K562 (cell line): ENCODE measurements around the gene FBN1. TPM values are rescaled to one million over a fixed set of nuclear protein-coding genes. Genes with fewer than 3 reads are reported as not detected.

Source experiments
- ATAC-seq: fragments of 200-7000 bp; cut with Tn5 transposase; 3 replicates; pipeline ENCODE4 v1.9.1; 2020; ENCODE audit warnings: moderate library complexity
- BruUV-seq: library from RNA; stranded (reverse); fragments of 400-500 nt; replicated peaks from 2 replicates; lab custom pipeline; 2021; lab: Mats Ljungman, UMichigan
- CTCF ChIA-PET: fragments of 300-600 bp; formaldehyde crosslinking; extraction: SDS; loops from one replicate; lab custom pipeline; 2021; ENCODE audit warnings: low intra/inter-chr PET ratio; lab: Yijun Ruan, JAX
- POLR2A ChIA-PET: fragments of 300-600, 350-650 bp; sonication (Branson Sonifier 250); formaldehyde crosslinking; extraction: SDS; loops from one replicate; lab custom pipeline; 2021; ENCODE audit warnings: antibody characterized with exemption, inconsistent platforms; lab: Yijun Ruan, JAX
- DNase-seq, 4 experiments: peaks; one replicate each; pipeline versions ENCODE4 v3.0.0 to v3.0.0-alpha.2; 2011 to 2018; ENCODE audit warnings: low spot score in 3 of 4, mixed read lengths in 3 of 4; ENCODE audit errors: extremely low read depth in 1 of 4
- FAIRE-seq: peaks from 2 replicates; lab custom pipeline; 2011; peaks lifted over from hg19 to GRCh38; lab: Jason Lieb, UNC
- H2AFZ ChIP-seq: 2 replicates; pipeline ENCODE4 v1.6.0; 2011; ENCODE audit warnings: low read depth, low read length, control low read depth, inconsistent platforms
- H3K27ac ChIP-seq: fragments of 200-600 bp; 3 replicates; pipeline ENCODE4 v1.8.0; 2011; ENCODE audit warnings: low read depth, mild to moderate bottlenecking, control low read depth, inconsistent platforms, low read length, moderate library complexity, mixed read lengths; ENCODE audit errors: extremely low read depth
- H3K27me3 ChIP-seq, 2 experiments: fragments of 300-600 bp in 1 of 2; 2 replicates in 1 of 2; 3 replicates in 1 of 2; pipeline versions ENCODE4 v1.6.0 to v1.8.0; 2011; ENCODE audit warnings: inconsistent platforms in 2 of 2, low read length in 2 of 2, mild to moderate bottlenecking in 1 of 2, mixed read lengths in 1 of 2, moderate library complexity in 1 of 2; ENCODE audit not compliant: control insufficient read depth in 2 of 2, insufficient read depth in 2 of 2
- H3K36me3 ChIP-seq: fragments of 300-600 bp; 3 replicates; pipeline ENCODE4 v1.8.0; 2011; ENCODE audit warnings: mild to moderate bottlenecking, low read length, inconsistent platforms; ENCODE audit not compliant: control insufficient read depth, insufficient read depth
- H3K4me1 ChIP-seq, 2 experiments: fragments of 200-600 bp in 1 of 2; replicated peaks in 1 of 2; 2 replicates in 1 of 2; 3 replicates in 1 of 2; pipeline versions ENCODE4 v1.5.1 to v1.8.0; 2011; ENCODE audit warnings: inconsistent platforms in 2 of 2, low read length in 2 of 2, mild to moderate bottlenecking in 1 of 2, mixed read lengths in 1 of 2, moderate library complexity in 1 of 2; ENCODE audit not compliant: control insufficient read depth in 2 of 2, insufficient read depth in 2 of 2
- H3K4me2 ChIP-seq: 2 replicates; pipeline ENCODE4 v1.6.1; 2011; ENCODE audit warnings: low read length, control low read depth, inconsistent platforms, mixed read lengths; ENCODE audit not compliant: insufficient read depth
- H3K4me3 ChIP-seq: fragments of 200-600 bp; sonication (generic), shearing (Covaris generic); 2 replicates; pipeline ENCODE4 v1.5.1; 2016; ENCODE audit warnings: control low read depth, inconsistent platforms
- H3K79me2 ChIP-seq: fragments of 200-600 bp; 3 replicates; pipeline ENCODE4 v1.8.0; 2011; ENCODE audit warnings: low read length, inconsistent platforms; ENCODE audit not compliant: control insufficient read depth, insufficient read depth
- H3K9ac ChIP-seq, 2 experiments: 2 replicates each; pipeline versions ENCODE4 v1.6.0 to v1.6.1; 2011; ENCODE audit warnings: low read depth in 2 of 2, low read length in 2 of 2, control low read depth in 1 of 2, inconsistent platforms in 1 of 2, mild to moderate bottlenecking in 1 of 2, mixed read lengths in 1 of 2; ENCODE audit not compliant: insufficient read depth in 1 of 2
- H3K9me1 ChIP-seq: one replicate; pipeline ENCODE4 v1.6.0; 2011; ENCODE audit warnings: inconsistent platforms, mild to moderate bottlenecking, low read length, moderate library complexity; ENCODE audit not compliant: control insufficient read depth, insufficient read depth
- H3K9me3 ChIP-seq: replicated peaks from 2 replicates; pipeline ENCODE4 v1.5.1; 2011; ENCODE audit warnings: low read depth, low read length, inconsistent platforms; ENCODE audit not compliant: control insufficient read depth, insufficient read depth
- H4K20me1 ChIP-seq: replicated peaks from 2 replicates; pipeline ENCODE4 v1.6.1; 2011; ENCODE audit warnings: low read length, inconsistent platforms, mixed read lengths; ENCODE audit not compliant: control insufficient read depth, insufficient read depth
- ARID3B ChIP-seq: fragments of 250-450 bp; sonication (Bioruptor Pico); IDR thresholded peaks from 2 replicates; pipeline ENCODE4 v1.4.0; 2020; ENCODE audit warnings: borderline replicate concordance
- GABPA ChIP-seq: fragments of 200-800 bp; sonication (Bioruptor generic); conservative IDR thresholded peaks from 2 replicates; pipeline ENCODE4 v1.6.1; 2016; ENCODE audit warnings: low read depth, missing genetic modification characterization, missing compliant biosample characterization
- GTF2E2 ChIP-seq: fragments of 200-800 bp; sonication (Bioruptor generic); IDR thresholded peaks from 2 replicates; pipeline ENCODE4 v1.6.1; 2016; ENCODE audit warnings: missing genetic modification characterization, missing compliant biosample characterization
- HNRNPK ChIP-seq: fragments of 200-400 bp; formaldehyde crosslinking; IDR thresholded peaks from one replicate; pipeline ENCODE4 v1.6.1; 2018; ENCODE audit warnings: mild to moderate bottlenecking, low read depth, low read length; ENCODE audit not compliant: poor library complexity, severe bottlenecking
- KAT2B ChIP-seq: IDR thresholded peaks from one replicate; pipeline ENCODE4 v1.6.1; 2012; ENCODE audit warnings: low read depth, mild to moderate bottlenecking, control low read depth, inconsistent platforms, low read length, moderate library complexity
- NBN ChIP-seq: fragments of 450-650 bp; IDR thresholded peaks from 2 replicates; pipeline ENCODE4 v1.6.1; 2016; ENCODE audit warnings: low read depth, mild to moderate bottlenecking
- NEUROD1 ChIP-seq: fragments of 150-350 bp; IDR thresholded peaks from 2 replicates; pipeline ENCODE4 v1.6.1; 2014; ENCODE audit warnings: borderline replicate concordance, low read length, low read depth; ENCODE audit not compliant: partially characterized antibody
- OTX1 ChIP-seq: fragments of 450-650 bp; formaldehyde crosslinking; IDR thresholded peaks from 2 replicates; pipeline ENCODE4 v1.4.0; 2022; ENCODE audit warnings: mild to moderate bottlenecking
- POLR3A ChIP-seq: IDR thresholded peaks from 2 replicates; pipeline ENCODE4 v1.6.1; 2011; ENCODE audit warnings: borderline replicate concordance, mild to moderate bottlenecking, moderate library complexity; ENCODE audit not compliant: insufficient read length, insufficient read depth; ENCODE audit errors: extremely low read depth
- PTTG1 ChIP-seq: fragments of 450-650 bp; IDR thresholded peaks from 2 replicates; pipeline ENCODE4 v1.6.1; 2016; ENCODE audit warnings: low read depth, mild to moderate bottlenecking, missing genetic modification characterization, missing compliant biosample characterization
- THAP7 ChIP-seq: fragments of 250-450 bp; sonication (Bioruptor Pico); IDR thresholded peaks from 2 replicates; pipeline ENCODE4 v1.5.0; 2021
- ZC3H8 ChIP-seq: fragments of 450-650 bp; IDR thresholded peaks from 2 replicates; pipeline ENCODE4 v1.6.1; 2017
- ZNF12 ChIP-seq: sonication (generic); formaldehyde crosslinking; IDR thresholded peaks from 2 replicates; pipeline ENCODE4 v1.4.0; 2020; ENCODE audit warnings: mild to moderate bottlenecking, missing genetic modification reagents
- ZNF280B ChIP-seq: fragments of 250-450 bp; sonication (Bioruptor Pico); IDR thresholded peaks from 2 replicates; pipeline ENCODE4 v1.5.1; 2021; ENCODE audit warnings: mild to moderate bottlenecking
- ZNF695 ChIP-seq: fragments of 450-650 bp; formaldehyde crosslinking; IDR thresholded peaks from 2 replicates; pipeline ENCODE4 v1.4.0; 2020; ENCODE audit warnings: mild to moderate bottlenecking, moderate library complexity
- WGBS: fragments of 100-300 bp; shearing (Covaris generic); methylation state at CpG from one replicate; pipeline ENCODE4 v1.1.6; 2016; ENCODE audit warnings: low coverage, mixed read lengths; ENCODE audit not compliant: insufficient coverage; ENCODE audit errors: missing lambda C conversion rate; 5-methylcytosine and 5-hydroxymethylcytosine counted together
- in situ Hi-C: fragments of 300-500 bp; cut with MboI; formaldehyde crosslinking; loops from 4 replicates; pipeline ENCODE4 v1.15.0; 2018; ENCODE audit warnings: inconsistent platforms, mixed read lengths
- intact Hi-C: fragments of 100-400 bp; cut with micrococcal nuclease; formaldehyde crosslinking; loops from 2 replicates; pipeline ENCODE4 v1.14.2; 2022
- polyA plus RNA-seq, 8 experiments: library from polyadenylated mRNA; depleted of rRNA in 4 of 8; stranded (reverse) in 5 of 8; unstranded in 3 of 8; fragments of >200 nt; fragmentation: Nextera tagmentation in 2 of 8; fragmentation: Illumina TruSeq in 1 of 8; extraction: Ambion mirVana in 2 of 8; extraction: Trizol in 1 of 8; gene quantifications; 2 replicates each; pipeline versions ENCODE4 v1.2.1 to v1.2.3, GENCODE V29; 2011 to 2014; ENCODE audit warnings: inconsistent platforms in 1 of 8, missing spikeins in 1 of 8
- total RNA-seq, 7 experiments: library from RNA; depleted of rRNA in 6 of 7; stranded (reverse); fragments of >200 nt in 6 of 7; fragmentation: Illumina TruSeq in 2 of 7; extraction: Trizol in 2 of 7; gene quantifications; 2 replicates each; pipeline versions ENCODE4 v1.2.1 to v1.2.3, GENCODE V29; 2011 to 2021; ENCODE audit warnings: low replicate concordance in 1 of 7

FBN1 gene
- total and polyA plus RNA-seq, 9 of the 15 experiments (the other 6 are each of a cell fraction or from before 2014, with no cell fraction given) = 0.15 to 1.2 (median 0.60) TPM

GRCh38 chr15:48573780-48574179, 71.7 kb downstream of the FBN1 start (continued):
- TF ChIP-seq ARID3B (CRISPR knock-in tag) = no peak
- no peak for TF ChIP-seq OTX1 (CRISPR knock-in tag)
- no peak for TF ChIP-seq ZC3H8
- no peak for TF ChIP-seq ZNF695 (CRISPR knock-in tag)
- no peak for TF ChIP-seq NBN
- no peak for TF ChIP-seq HNRNPK
- no peak for TF ChIP-seq THAP7 (CRISPR knock-in tag)
- no peak for TF ChIP-seq GTF2E2 (tag)

GRCh38 chr15:48572823-48573222, 72.7 kb downstream of the FBN1 start:
- Histone ChIP-seq H3K4me3 (no peak overlapping the region), H3K36me3 (no peaks in the 10 kb centered on the region), H3K9me3 (no peaks in the 10 kb centered on the region), H3K27ac (no peak overlapping the region), H2AFZ (no peak overlapping the region), H3K79me2 (no peaks in the 10 kb centered on the region), H3K4me1 (no peaks in the 10 kb centered on the region; a peak in 1 of 5 replicates), H3K4me2 (no peak overlapping the region), H3K9me1 (no peaks in the 10 kb centered on the region), H4K20me1 (no peaks in the 10 kb centered on the region), H3K27me3 (no peaks in the 10 kb centered on the region), H3K9ac (no peak overlapping the region)
- intact Hi-C loops = no loop called here
- POLR2A ChIA-PET = no interaction called here
- ATAC-seq (no peak), DNase-seq (no peak), FAIRE-seq (no peak)
- CTCF ChIA-PET = no interaction called here
- BruUV-seq = no TSS peak
- in situ Hi-C loops = no loop called here
- TF ChIP-seq ZNF12 (CRISPR knock-in tag) = no peak
- TF ChIP-seq NEUROD1 = no peak
- no peak for TF ChIP-seq PTTG1 (tag)
- no peak for TF ChIP-seq GABPA
- no peak for TF ChIP-seq KAT2B
- no peak for TF ChIP-seq POLR3A
- no peak for TF ChIP-seq ZNF280B (CRISPR knock-in tag)
- TF ChIP-seq OTX1 (CRISPR knock-in tag) = no peak
- 70% methylated on average over 5 of the region's 5 CpGs for WGBS
